RCC 7860 (cell line): Measurements from ENCODE around the gene PRR30.

Experiments
- DNase-seq: peaks from one replicate; pipeline ENCODE4 v3.0.0-alpha.2; 2015; ENCODE audit warnings: low spot score
- FAIRE-seq: peaks from 2 replicates; lab custom pipeline; 2012; peaks lifted over from hg19 to GRCh38; lab: Jason Lieb, UNC

Gene PRR30

GRCh38 chr2:27155069-27155520 lies 15.9 kb upstream of the PRR30 start:
- no peak for DNase-seq
- no peak for FAIRE-seq

- DNase-seq (no peak), FAIRE-seq (no peak)
Measured at GRCh38 chr2:27154488-27154887, 15.3 kb upstream of the PRR30 start.

- DNase-seq (no peak), FAIRE-seq (no peak)
Measured at GRCh38 chr2:27152796-27153464, 13.7 kb upstream of the PRR30 start.

- DNase-seq (no peak), FAIRE-seq (no peak)
Measured at GRCh38 chr2:27152102-27152795, 13.0 kb upstream of the PRR30 start.

- DNase-seq (no peak), FAIRE-seq (no peak)
Measured at GRCh38 chr2:27150639-27151230, 11.5 kb upstream of the PRR30 start.

- FAIRE-seq = no peak
- no peak for DNase-seq
Measured at GRCh38 chr2:27149570-27150405, 10.6 kb upstream of the PRR30 start.

GRCh38 chr2:27148801-27149439 lies 9.7 kb upstream of the PRR30 start, which contains the start of gene TCF23:
Gene TCF23 (plus strand): TSS chr2:27149004. CDS start chr2:27149134, 130 bp downstream.
- FAIRE-seq = no peak
- no peak for DNase-seq

- no peak for FAIRE-seq
- no peak for DNase-seq
Measured at GRCh38 chr2:27147935-27148334, 8.7 kb upstream of the PRR30 start.

GRCh38 chr2:27145682-27146081 lies 6.5 kb upstream of the PRR30 start:
- no peak for FAIRE-seq
- no peak for DNase-seq

GRCh38 chr2:27143285-27143684 lies 4.1 kb upstream of the PRR30 start:
- FAIRE-seq (no peak), DNase-seq (no peak)

- FAIRE-seq (no peak), DNase-seq (no peak)
Measured at GRCh38 chr2:27138111-27138510, 1.1 kb downstream of the PRR30 start.

- no peak for DNase-seq
- no peak for FAIRE-seq
Measured at GRCh38 chr2:27137322-27137935, 1.8 kb downstream of the PRR30 start.

- DNase-seq (no peak), FAIRE-seq (no peak)
Measured at GRCh38 chr2:27136751-27137150, 2.5 kb downstream of the PRR30 start.

GRCh38 chr2:27135478-27135955 lies 3.7 kb downstream of the PRR30 start:
- DNase-seq (no peak), FAIRE-seq (no peak)

GRCh38 chr2:27134781-27135477 lies 4.3 kb downstream of the PRR30 start:
- FAIRE-seq (no peak), DNase-seq (no peak)

GRCh38 chr2:27133905-27134780 lies 5.1 kb downstream of the PRR30 start, which contains the start of gene PREB:
Gene PREB (minus strand): TSS chr2:27134636. CDS start chr2:27134421, 215 bp downstream.
- no peak for FAIRE-seq
- DNase-seq = peak; percentile 84

GRCh38 chr2:27133195-27133875 lies 5.9 kb downstream of the PRR30 start:
- no peak for DNase-seq
- no peak for FAIRE-seq

- no peak for FAIRE-seq
Measured at GRCh38 chr2:27131429-27131828, 7.8 kb downstream of the PRR30 start.

More at GRCh38 chr2:27131429-27131828, 7.8 kb downstream of the PRR30 start:
- no peak for DNase-seq
